GM12874 (cell line): Measurements from ENCODE around the gene NEDD4L.

Experiments
- TF ChIP-seq, protein P1 (sequence below): IDR thresholded peaks from 2 replicates; pipeline ENCODE4 v1.5.1; 2011; ENCODE audit warnings: low read depth, mild to moderate bottlenecking, control low read depth, low read length, moderate library complexity; ENCODE audit not compliant: insufficient read depth

Gene NEDD4L

DNA sequence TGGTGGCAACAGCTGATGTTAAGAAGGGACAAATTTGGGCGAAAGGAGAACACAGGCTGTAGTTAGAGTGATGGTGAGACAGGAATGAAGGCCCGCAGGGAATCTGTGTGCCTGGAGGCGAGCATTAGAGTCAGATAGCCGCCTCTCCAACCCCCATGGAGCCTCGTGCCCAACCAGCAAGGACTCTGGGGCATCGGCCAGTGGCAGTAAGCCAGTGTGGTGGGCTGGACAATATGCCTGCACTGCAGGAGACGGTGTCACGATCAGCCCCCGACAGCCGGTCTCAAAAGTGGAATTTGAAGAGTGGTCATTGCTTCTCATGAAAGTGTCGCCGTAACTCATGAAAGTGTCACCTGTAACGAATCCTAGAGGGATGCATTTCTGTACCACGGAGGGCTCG is 335.4 kb downstream of the NEDD4L start:
- TF ChIP-seq, protein P1, sequence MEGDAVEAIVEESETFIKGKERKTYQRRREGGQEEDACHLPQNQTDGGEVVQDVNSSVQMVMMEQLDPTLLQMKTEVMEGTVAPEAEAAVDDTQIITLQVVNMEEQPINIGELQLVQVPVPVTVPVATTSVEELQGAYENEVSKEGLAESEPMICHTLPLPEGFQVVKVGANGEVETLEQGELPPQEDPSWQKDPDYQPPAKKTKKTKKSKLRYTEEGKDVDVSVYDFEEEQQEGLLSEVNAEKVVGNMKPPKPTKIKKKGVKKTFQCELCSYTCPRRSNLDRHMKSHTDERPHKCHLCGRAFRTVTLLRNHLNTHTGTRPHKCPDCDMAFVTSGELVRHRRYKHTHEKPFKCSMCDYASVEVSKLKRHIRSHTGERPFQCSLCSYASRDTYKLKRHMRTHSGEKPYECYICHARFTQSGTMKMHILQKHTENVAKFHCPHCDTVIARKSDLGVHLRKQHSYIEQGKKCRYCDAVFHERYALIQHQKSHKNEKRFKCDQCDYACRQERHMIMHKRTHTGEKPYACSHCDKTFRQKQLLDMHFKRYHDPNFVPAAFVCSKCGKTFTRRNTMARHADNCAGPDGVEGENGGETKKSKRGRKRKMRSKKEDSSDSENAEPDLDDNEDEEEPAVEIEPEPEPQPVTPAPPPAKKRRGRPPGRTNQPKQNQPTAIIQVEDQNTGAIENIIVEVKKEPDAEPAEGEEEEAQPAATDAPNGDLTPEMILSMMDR = no peak

DNA sequence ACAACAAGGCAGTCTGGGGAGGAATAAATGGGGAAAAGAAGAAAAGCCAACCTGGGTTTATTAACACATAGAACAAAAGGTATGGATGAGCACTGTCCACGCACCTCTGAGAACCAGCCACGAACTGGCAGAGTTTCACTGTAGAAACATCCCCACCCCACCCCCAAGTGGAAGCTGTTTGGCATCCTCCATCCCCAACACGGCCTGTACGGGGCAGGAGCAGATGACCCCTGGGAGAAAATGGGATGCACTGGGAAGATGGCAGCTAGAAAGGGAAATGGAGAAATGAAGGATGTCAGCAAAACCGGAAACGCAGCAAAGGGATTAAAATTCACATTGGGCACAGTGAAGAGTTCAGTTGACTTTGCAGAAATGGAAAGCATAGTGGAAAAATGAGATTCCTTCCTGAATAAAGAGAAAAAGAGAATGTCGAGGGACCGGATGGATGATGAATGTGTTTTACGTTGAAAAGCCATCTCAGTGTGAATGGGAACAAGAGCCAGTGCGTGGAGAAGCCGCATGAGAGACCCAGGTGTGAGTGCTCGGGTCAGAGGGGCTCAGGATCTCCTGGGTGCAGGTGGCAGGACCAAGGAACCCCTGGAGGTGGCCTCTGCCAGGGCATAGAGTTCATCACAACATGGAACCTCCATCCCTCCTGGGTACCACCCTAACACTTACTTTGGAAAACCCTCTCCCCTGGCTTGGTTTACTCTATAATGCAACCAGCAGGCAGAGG is 337.8 kb downstream of the NEDD4L start:
- TF ChIP-seq, protein P1 = no peak

DNA sequence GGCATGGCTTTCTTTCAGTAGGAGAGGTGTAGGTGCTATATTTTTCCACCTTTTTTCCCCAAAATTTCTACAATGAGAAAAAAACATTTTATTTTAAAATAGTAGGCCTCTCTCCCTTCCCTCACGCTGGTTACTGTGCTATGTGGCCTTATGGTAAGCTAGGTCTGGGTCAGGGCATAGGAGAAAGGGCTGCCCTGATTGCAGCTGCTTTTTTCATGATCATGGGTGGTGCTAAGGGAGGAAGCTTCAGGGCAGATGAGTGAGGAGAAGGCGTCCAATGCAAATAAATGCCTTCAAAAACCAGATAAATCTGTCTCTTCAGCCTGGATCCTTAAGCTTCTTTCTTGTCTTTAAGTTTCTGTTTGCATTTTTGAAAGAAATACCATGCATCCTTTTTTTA is 338.4 kb downstream of the NEDD4L start:
- TF ChIP-seq, protein P1 = no peak

DNA sequence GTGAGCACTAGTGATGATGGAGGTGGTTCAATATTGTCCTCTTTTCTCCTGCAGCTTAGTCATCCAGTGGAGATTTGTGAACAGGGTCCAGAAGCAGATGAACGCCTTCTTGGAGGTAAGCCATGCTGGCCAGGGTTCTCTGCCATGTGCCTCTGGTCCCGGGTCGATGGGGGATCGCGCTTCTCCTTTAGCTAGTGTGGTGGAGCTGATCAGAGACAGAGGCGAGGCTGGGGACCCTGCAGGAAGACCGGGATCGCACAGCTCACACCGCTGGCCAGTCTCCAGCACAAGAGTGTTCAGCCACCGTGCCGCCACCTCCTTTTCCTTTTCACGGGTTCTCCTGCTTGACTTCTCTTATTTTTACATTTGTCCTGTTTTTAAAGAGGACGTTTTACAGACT is 341.4 kb downstream of the NEDD4L start:
- TF ChIP-seq, protein P1 = no peak

DNA sequence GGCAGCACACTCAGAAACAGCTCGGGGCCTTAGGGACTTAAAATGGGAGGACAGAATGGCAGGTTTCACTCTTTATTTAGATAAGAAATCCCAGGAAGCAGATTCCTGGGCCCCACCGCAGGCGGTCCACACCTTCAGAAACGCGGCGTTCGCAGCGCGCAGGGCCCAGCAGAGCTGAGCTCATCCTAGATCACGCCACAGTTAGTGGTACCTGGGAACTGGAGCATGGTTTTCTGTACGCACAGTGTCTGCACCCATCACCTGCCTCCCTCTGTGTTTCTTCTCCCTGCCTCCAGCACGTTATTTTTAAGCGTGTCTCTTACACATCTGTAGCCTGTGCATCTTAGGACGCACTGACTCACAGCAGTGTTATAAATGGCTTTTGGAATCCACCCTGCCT is 342.8 kb downstream of the NEDD4L start:
- TF ChIP-seq, protein P1 = no peak

DNA sequence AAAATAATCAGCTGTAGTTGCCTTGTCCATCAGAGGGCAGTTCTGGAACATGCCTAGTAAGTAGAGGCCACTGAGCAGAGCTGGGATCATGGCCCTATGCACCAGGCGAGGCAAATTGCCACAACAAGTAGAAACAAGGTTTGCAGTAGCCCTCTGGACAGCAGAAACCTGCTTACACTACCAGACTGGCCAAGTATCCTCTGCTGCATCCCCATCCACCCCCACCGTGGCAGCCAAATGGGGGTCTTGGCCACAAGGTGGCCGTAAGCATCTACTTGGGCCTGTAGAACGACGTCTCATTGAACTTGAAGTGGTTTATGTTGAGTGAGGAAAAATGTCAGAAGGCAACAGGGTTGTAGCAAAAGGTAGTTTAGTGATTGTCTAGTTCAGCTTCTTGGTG is 343.7 kb downstream of the NEDD4L start:
- TF ChIP-seq, protein P1 = no peak

DNA sequence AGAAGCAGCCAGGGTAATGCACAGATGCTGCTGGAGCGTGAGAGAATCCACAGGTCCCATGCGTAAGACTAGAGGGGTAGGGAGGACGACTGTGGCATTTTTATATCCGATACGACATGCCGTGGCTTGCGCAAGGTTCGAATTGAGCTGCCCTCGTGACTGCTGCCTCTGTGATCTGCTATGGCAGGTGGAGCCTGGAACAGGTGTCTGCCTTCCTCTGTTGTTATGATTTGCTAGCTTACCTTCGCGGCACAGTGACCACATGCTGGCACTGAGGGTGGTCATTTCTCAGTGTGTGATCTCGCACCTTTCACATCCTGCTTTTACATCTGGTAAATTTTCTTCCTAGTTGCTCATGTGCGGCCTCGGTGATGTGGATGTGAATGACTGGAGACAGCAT is 344.7 kb downstream of the NEDD4L start:
- TF ChIP-seq, protein P1 = no peak
